ENCODE measurements around the gene DTD1. TPM values are rescaled to one million over a fixed set of nuclear protein-coding genes. Genes with fewer than 3 reads are reported as not detected.

Gene DTD1
- total RNA-seq, 1 donor from 2014 or later, result 38.1 TPM

- Mint-ChIP-seq H3K4me3 (ENCODE audit: unreplicated experiment) (no peak overlapping the region), H3K36me3 (ENCODE audit: low read depth, unreplicated experiment) (no peaks in the 10 kb centered on the region), H3K4me1 (ENCODE audit: low read depth, unreplicated experiment) (peaks cover 20% of the 10 kb centered on the region), H3K9me3 (ENCODE audit: unreplicated experiment) (no peaks in the 10 kb centered on the region), H3K27ac (ENCODE audit: unreplicated experiment) (no peak overlapping the region), H3K27me3 (ENCODE audit: low read depth, unreplicated experiment) (no peaks in the 10 kb centered on the region)
- H3K36me3 ChIP-seq (ENCODE audit: insufficient read depth, low read length), result no peaks in the 10 kb centered on the region
- no peak overlapping the region for H3K9ac ChIP-seq (ENCODE audit: low read length)
- TF ChIP-seq EZH2 (IDR thresholded peaks at IDR 0.05; ENCODE audit: insufficient read depth, low read length) (no peak), CTCF (IDR thresholded peaks at IDR 0.05; ENCODE audit: insufficient read depth, low read depth, low read length) (no peak)
- no peak overlapping the region for H3K4me3 ChIP-seq (ENCODE audit: insufficient read depth, low read depth, low read length)
- DNase-seq (ENCODE audit: low read depth) (no peak), FAIRE-seq (no peak)
- no peaks in the 10 kb centered on the region for H3K4me1 ChIP-seq (ENCODE audit: insufficient read depth, low read length)
- no peaks in the 10 kb centered on the region for H3K27me3 ChIP-seq (ENCODE audit: insufficient read depth, low read length)
- no peak overlapping the region for H2AFZ ChIP-seq (ENCODE audit: low read depth, low read length)
- no peaks in the 10 kb centered on the region for H3K9me3 ChIP-seq (ENCODE audit: insufficient read depth, low read depth, low read length)
- peaks cover 10% of the 10 kb centered on the region for H4K20me1 ChIP-seq (ENCODE audit: insufficient read depth, low read length)
- no peaks in the 10 kb centered on the region for H3K79me2 ChIP-seq (ENCODE audit: insufficient read depth, low read length)
- H3K4me2 ChIP-seq (ENCODE audit: low read length), result no peak overlapping the region
- H3K27ac ChIP-seq (ENCODE audit: low read depth, low read length), result no peak overlapping the region
These were observed 59.9 kb downstream of the DTD1 start for GRCh38 chr20:18647777-18648176.

DNA sequence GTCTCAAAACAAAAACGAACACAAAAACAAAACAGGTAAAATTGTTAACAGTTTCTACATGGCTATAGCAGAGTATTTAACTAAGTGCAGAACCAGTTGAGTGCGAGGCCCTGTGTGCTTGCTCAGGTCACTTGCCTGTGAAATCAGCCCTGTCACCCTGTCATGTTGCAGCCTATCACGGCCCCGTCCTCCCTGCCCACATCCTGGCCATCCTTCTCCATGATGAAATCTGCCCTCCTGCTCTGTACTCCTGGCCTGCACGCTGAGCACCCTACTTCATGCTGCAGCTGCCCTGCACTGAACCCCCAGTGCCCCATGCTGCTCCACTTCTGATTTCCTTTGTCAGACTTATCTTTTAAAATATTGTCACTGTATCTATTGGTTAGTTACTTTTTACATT lies 62.4 kb downstream of the DTD1 start:
- H3K4me3 Mint-ChIP-seq (ENCODE audit: unreplicated experiment), result no peak overlapping the region
- Histone ChIP-seq H3K4me2 (ENCODE audit: low read length) (no peak overlapping the region), H3K27ac (ENCODE audit: low read depth, low read length) (no peak overlapping the region), H4K20me1 (ENCODE audit: insufficient read depth, low read length) (peaks cover 10% of the 10 kb centered on the region), H3K4me1 (ENCODE audit: insufficient read depth, low read length) (no peaks in the 10 kb centered on the region), H3K79me2 (ENCODE audit: insufficient read depth, low read length) (no peaks in the 10 kb centered on the region), H3K27me3 (ENCODE audit: insufficient read depth, low read length) (no peaks in the 10 kb centered on the region), H3K9me3 (ENCODE audit: insufficient read depth, low read depth, low read length) (no peaks in the 10 kb centered on the region), H3K9ac (ENCODE audit: low read length) (no peak overlapping the region), H3K4me3 (ENCODE audit: insufficient read depth, low read depth, low read length) (no peak overlapping the region), H2AFZ (ENCODE audit: low read depth, low read length) (no peak overlapping the region), H3K36me3 (ENCODE audit: insufficient read depth, low read length) (no peaks in the 10 kb centered on the region)
- no peak overlapping the region for H3K27ac Mint-ChIP-seq (ENCODE audit: unreplicated experiment)
- FAIRE-seq (no peak), DNase-seq (ENCODE audit: low read depth) (no peak)
- TF ChIP-seq EZH2 (IDR thresholded peaks at IDR 0.05; ENCODE audit: insufficient read depth, low read length) (no peak), CTCF (IDR thresholded peaks at IDR 0.05; ENCODE audit: insufficient read depth, low read depth, low read length) (no peak)
- peaks cover 2% of the 10 kb centered on the region for H3K9me3 Mint-ChIP-seq (ENCODE audit: unreplicated experiment)
- H3K27me3 Mint-ChIP-seq (ENCODE audit: low read depth, unreplicated experiment), result no peaks in the 10 kb centered on the region
- no peaks in the 10 kb centered on the region for H3K36me3 Mint-ChIP-seq (ENCODE audit: low read depth, unreplicated experiment)
- peaks cover 17% of the 10 kb centered on the region for H3K4me1 Mint-ChIP-seq (ENCODE audit: low read depth, unreplicated experiment)

DNA sequence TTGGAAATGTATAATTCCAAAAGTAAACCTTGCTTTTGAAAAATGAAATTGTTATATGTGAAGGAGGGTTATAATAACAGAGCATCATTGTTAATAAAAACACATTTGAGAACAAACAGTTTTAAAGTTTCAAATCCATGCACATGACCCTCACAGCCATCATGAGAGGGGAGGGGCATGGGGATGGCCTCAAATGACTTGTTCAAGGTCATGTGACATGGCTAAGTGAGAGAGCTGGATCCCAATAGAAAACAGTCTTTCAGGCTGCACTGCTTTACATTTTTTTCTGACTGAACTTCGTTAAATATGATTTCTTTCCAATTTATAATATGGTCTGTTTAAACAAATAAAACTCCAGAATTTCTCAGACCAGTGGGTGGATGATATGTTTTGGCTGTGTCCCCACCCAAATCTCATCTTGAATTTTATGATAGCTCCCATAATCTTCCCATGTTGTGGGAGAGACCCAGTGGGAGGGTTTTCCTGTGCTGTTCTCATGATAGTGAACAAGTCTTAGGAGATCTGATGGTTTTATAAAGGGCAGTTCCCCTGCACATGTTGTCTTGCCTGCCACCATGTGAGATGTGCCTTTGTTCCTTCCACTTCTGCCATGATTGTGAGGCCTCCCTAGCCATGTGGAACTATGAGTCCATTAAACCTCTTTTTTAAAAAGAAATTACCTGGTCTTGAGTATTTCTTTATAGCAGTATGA lies 66.0 kb downstream of the DTD1 start:
- no peaks in the 10 kb centered on the region for H3K27me3 Mint-ChIP-seq (ENCODE audit: low read depth, unreplicated experiment)

More for the DNA sequence above, 66.0 kb downstream of the DTD1 start:
- Histone ChIP-seq H3K4me1 (ENCODE audit: insufficient read depth, low read length) (peaks cover 7% of the 10 kb centered on the region), H2AFZ (ENCODE audit: low read depth, low read length) (no peak overlapping the region), H3K36me3 (ENCODE audit: insufficient read depth, low read length) (no peaks in the 10 kb centered on the region), H3K27ac (ENCODE audit: low read depth, low read length) (no peak overlapping the region), H4K20me1 (ENCODE audit: insufficient read depth, low read length) (peaks cover 5% of the 10 kb centered on the region), H3K4me3 (ENCODE audit: insufficient read depth, low read depth, low read length) (no peak overlapping the region), H3K9ac (ENCODE audit: low read length) (no peak overlapping the region), H3K27me3 (ENCODE audit: insufficient read depth, low read length) (no peaks in the 10 kb centered on the region), H3K79me2 (ENCODE audit: insufficient read depth, low read length) (no peaks in the 10 kb centered on the region), H3K4me2 (ENCODE audit: low read length) (no peak overlapping the region), H3K9me3 (ENCODE audit: insufficient read depth, low read depth, low read length) (no peaks in the 10 kb centered on the region)
- FAIRE-seq, result no peak
- H3K36me3 Mint-ChIP-seq (ENCODE audit: low read depth, unreplicated experiment), result no peaks in the 10 kb centered on the region
- no peak for DNase-seq (ENCODE audit: low read depth)
- TF ChIP-seq EZH2 (IDR thresholded peaks at IDR 0.05; ENCODE audit: insufficient read depth, low read length) (no peak), CTCF (IDR thresholded peaks at IDR 0.05; ENCODE audit: insufficient read depth, low read depth, low read length) (no peak)
- H3K27ac Mint-ChIP-seq (ENCODE audit: unreplicated experiment), result no peak overlapping the region
- H3K4me3 Mint-ChIP-seq (ENCODE audit: unreplicated experiment), result no peak overlapping the region
- peaks cover 12% of the 10 kb centered on the region for H3K4me1 Mint-ChIP-seq (ENCODE audit: low read depth, unreplicated experiment)
- H3K9me3 Mint-ChIP-seq (ENCODE audit: unreplicated experiment), result peaks cover 2% of the 10 kb centered on the region

Data from astrocyte (in vitro differentiated cells and primary cell).